ENCODE measurements around the gene ISG20.

The ISG20 gene

DNA sequence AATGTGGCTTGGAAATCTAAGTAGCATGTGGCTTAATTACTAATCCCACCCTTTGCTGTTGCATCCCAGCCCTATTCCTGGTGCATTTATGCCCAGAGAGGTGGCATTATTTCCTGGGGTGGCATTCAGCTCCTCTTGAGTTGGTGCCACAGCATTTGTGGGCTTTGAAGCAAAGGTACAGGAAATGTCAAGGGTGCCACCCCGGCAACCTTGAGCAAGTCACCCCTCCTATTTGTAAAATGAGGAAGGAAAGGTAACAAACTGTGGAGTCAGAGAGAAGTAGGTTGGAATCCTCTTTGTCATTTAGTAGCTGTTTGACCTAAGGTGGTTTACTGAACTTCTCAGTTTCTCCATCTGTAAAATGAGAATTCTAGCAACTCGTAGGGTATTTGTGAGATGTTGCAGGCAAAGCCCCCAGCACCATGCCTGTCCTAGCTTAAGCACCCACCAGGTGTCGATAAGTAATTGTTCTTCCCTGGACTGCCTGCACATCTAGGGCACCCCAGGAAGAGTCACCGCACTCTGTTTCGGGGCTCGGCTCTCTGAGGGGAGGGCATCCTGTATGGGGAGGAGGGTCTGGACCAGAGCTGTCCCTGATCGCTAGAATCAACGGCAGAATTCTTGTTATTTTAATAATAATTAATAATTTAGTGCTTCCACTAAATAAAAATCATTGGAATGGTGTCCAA lies 17.1 kb downstream of the ISG20 start:
- no peak for DNase-seq

DNA sequence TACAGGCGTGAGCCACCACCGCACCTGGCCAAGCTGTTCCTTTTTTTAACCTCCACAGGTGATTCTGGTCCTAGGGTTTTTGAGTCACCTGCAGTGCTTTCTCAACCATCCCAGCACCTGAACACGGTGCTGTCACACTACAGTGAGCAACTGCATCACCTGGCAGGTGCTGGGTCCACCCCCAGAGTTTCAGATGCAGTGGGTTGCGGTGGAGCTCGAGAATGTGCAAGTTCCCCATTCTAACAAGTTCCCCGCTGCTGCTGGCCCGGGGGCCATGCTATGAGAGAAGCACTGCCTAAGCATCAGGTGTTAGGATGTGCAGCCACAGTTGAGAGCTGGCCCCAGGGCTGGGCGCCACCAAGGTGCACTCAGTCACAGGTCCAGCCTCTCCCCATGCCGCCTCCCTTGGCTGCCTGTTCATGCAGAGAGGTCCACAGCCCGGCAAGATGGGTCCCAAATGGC lies 18.0 kb downstream of the ISG20 start:
- DNase-seq = no peak

DNA sequence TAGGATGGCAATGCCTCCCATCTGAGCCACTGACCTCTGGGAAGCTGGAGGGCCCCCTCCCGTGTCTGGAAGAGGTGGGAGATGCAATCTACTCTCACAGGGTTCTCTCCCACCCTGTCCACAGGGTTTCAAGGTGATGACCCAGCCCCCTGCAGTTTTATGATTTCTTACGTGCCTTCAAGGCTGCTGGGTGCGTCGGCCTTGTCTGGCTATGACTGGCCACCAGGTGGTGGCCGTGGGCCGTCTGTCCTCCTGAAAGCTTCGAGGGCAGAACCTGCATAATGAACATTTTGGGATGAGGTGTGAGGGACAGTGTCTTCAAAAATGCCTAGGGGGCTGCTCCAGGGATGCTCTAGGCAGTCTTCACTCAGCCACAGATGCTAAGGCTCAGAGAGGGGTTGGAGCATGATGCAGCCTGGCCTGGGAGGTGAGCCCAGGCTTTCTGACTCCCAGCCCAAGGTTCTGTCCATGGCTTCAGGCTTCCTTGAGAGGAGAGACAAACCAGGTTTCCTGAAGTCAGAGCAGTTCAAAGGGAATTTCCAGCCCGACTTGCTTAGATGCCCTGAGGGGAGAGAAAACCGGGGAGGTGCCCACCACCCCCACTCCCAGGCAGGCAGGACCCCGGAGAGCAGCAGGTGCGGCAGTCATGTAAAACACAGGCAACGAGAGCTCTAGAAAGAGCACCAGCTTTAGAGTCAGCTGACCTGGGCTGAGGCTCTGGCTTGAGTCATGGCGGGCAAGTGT lies 18.7 kb downstream of the ISG20 start:
- no peak for DNase-seq

DNA sequence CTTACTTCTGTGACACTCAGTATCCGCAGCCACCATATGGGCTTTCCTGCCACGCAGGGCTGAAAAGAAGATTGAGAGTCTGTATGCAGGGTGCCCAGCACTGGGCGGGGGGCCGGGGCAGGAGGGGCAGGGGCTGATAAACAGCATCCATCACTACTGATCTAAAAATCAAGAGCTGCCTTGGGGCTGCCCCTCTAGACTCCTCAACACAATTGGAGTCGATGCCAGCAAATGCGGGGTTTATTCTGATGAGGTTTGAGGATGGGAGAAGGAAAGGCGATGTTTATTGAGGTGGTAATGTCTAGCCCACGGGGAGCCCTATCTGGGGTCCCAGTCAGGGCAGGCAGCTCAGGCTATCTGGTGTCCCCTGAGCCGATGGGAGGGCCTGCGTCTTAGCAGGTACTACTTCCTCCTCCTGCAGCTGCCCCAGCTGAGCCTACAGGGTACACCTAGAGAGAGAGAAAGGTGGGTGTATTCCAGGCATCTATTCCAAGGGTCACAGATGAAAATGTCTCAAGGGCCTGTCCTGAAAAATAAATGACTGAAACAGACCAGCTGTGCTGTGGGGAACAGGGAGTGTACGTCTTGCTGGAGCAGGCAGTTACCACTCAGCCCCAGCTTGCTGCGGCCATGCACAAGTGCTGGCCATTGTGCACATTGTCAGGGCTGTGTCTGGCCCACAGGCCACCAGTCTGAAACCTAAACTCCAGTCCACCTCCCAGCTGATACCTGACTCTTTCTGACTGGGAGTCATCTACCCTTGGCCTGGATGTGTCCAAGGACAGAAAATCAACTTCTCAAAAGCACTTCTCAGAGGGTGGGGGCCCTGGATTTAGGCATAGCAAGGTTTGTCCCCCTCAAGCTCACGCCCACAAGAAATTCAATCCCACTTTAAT lies 19.5 kb downstream of the ISG20 start:
- DNase-seq = no peak

DNA sequence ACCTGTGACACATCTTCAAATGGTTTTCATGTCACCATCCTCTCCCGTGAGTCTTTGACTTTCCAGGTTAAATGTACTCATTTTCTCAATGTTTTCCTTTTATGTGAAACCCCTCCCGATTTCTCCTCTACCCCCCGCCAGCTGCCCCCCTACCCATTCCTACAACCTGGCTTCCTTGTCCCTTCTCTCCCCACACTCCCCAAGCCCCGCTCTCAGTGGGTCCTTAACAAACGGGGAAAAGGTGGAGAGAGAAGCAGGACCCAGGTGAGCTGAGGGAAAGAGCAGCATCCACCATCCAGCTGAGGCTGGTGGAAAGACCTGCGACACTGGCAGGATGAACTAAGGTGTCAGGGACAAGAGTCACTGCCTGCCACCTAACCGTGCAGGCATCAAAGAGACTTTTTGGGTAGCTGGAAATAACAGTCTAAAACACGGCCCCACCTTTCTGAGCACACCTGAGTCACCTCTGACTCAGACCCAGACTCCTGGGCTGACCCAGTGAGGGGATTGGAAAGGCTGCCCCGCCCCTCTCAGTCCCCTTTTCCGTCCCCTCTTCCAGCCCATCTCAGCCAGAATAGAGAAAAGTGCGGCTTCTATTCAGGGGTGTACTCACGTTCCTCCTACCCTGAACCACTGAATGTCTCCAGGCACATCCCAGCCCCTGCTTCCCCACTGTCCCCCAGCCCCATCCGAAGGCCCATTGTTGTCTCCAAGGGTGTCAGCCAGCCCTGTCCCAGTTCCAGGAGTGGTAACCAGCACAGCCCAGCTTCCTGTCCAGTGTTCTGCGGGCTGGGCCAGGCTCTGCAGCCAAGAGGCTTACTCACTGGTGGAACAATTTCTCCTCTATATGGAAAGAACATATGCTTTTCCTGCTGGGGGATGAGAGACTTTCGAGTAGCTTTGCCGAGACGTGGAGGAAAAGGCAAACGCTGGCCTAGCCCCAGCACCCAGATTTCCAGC lies 20.4 kb downstream of the ISG20 start:
- no peak for DNase-seq

DNA sequence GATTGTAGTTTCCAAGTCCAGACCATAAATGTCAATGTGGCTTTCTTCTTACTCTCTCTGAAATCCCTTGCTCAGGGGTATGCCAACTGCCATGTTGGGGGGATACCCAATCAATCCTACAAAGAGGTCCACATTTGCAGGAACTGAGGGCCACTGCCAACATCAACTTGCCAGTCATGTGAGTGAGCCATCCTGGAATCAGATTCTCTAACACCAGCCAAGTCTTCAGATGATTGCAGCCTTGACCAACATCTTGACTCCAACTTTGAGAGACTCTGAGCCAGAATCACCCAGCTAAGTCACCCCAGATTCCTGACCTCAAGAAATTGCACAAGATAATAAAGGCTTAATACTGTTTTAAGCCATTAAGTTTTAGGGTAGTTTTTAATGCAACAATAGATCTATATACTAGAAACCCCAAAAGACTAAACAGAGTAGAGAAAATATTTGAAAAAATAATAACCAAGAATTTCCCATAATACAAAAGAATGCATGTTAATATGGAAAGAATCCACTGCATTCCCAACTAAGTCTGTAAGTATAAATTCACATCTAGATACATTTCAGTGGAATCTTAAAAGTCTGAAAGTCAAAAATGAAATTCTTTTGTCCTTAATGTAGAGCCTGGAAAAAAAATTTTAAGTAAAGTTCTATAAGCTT lies 22.4 kb downstream of the ISG20 start:
- DNase-seq = no peak

DNA sequence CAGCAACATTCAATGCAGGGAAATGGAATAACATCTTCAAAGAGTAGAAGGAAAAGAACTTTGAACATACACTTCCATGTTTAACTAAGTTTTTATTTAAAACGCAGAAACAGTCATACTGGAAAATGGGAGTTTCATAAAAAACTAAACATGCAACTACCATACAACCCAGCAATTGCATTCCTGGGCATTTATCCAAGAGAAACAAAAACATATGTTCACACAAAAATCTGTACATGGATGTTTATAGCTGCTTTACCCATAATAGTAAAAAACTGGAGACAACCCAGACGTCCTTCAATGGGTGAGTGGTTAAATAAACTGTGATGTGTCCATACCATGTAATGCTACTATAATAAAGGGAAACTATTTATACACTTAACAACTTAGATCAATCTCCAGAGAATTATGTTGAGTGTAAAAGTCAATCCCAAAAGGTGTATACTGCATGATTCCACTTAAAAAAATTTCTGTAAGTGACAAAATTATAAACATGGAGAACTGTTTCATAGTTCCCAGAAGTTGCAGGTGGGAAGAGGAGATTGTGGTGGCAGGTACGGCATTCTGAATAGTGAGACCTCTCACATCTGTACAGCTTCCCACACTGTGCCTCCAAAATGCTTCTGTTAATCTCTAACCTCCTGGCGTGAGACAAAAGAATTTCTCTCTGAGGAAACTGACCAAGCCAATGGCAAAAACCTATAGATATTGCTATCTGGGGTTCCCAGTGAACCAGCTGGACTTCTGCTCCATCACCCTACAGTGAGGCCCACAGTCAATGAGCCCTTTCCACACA lies 23.1 kb downstream of the ISG20 start:
- no peak for DNase-seq

DNA sequence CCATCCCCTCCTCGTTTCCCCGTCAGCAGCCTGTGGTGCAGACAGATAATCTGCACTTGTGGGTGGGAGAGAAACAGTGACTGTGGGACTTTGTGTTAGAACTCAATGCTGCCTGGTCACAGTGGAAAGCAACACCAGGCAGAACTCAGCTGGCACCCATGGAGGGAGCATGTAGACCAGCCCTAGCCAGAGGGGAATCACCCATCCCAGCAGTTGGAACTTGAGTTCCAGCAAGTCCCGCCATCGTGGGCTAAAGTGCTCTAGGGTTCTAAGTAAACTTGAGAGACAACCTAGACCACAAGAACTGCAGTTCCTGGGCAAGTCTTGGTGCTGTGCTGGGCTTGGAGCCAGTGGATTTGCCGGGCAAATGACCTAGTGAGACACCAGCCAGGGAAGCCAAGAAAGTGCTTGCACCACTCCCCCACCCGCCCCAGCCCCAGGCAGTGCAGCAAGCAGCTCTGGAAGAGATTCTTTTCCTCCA lies 24.4 kb downstream of the ISG20 start:
- DNase-seq = no peak

DNA sequence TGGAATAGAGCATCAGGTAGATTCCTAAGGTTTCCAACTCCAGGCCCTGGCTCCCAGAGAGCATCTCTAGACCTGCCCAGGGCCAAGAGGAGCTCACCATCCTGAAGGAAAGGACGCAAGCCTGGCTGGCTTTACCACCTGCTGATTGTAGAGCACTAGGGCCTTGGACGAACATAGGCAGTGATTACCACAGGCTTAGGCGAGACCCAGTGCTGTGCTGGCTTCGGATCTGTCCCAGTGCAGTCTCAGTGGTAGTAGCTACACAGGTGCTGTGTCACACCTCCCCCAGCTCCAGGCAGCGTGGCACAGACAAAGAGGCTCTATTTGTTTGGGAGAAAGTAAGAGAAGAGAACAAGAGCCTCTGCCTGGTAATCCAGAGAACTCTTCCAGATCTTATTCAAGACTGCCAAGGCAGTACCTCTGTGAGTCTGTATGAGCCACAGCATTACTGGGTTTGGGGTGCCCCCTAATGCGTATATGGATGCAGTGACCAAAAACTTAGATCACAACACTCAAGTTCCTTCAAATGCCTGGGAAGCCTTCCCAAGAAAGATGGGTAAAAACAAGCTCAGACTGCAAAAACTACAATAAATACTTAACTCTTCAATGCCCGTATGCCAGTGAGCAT lies 25.4 kb downstream of the ISG20 start:
- DNase-seq = no peak

DNA sequence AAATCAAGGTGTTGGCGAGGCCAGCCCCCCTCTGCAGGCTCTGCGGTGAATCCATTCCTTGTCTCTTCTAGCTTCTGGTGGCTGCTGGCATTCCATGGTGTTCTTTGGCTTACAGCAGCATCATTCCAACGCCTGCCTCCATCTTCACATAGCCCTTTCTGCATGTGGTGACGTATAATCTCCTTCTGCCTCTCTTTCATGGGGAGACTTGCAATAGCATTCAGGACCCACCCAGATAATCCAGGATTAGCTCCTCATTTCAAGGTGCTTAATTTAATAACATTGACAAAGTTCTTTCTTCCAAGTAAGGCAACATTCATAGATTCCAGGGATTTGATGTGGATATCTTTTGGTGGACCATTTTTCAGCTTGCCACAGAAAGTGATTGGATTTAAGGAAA lies 35.8 kb downstream of the ISG20 start:
- DNase-seq = no peak

DNA sequence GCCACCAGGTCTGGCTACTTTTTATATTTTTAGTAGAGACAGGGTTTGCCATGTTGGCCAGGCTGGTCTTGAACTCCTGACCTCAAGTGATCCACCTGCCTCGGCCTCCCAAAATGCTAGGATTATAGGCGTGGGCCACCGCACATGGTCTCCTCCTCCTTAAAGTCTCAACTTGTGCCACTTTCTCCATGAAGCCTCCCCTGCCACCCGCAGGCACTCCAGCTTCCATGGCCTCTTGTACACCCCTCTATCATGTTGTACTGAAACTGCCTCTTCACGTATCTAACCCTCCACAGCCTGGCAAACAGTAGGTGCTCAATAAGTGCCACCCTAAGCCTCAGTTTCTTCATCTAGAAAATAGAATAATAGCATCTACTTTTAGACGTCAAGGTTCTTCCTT lies 39.9 kb downstream of the ISG20 start:
- no peak for DNase-seq

DNA sequence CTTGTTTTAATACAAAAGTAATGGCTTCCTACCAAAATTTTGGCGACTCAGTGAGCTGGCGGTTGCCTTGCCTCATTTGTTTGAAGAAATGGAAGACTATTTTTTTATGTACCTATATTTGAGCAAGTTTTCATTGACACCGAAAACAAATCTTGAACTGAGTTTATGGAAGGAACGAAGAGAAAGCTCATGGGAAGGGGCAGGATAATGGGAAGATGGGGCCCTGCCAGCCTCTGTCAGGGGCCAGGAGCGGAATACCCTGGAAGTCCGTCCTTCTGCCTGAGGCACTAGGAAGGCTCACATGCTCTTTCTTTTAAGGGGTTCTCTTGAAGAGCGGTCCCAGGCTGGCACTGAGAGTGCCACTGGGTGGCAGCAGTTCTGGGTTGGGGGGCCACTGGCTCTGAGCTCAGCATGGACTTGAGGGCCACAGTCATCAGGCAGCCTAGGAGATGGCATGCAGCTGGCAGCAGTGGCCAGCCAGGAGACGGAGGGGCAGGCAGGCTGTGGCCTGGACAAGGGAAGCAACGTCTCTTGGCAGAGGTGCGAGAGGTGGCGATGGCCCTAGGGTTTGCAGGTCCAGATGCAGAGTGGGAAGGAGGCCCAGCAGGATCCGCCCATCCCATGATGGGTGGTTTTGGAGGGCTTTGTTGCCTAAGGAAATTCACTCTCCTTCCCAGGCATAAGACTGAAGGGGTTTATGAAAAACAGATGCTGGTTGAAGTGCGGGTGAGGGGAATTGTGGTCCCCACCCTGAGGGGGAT lies 41.6 kb downstream of the ISG20 start:
- DNase-seq = no peak

DNA sequence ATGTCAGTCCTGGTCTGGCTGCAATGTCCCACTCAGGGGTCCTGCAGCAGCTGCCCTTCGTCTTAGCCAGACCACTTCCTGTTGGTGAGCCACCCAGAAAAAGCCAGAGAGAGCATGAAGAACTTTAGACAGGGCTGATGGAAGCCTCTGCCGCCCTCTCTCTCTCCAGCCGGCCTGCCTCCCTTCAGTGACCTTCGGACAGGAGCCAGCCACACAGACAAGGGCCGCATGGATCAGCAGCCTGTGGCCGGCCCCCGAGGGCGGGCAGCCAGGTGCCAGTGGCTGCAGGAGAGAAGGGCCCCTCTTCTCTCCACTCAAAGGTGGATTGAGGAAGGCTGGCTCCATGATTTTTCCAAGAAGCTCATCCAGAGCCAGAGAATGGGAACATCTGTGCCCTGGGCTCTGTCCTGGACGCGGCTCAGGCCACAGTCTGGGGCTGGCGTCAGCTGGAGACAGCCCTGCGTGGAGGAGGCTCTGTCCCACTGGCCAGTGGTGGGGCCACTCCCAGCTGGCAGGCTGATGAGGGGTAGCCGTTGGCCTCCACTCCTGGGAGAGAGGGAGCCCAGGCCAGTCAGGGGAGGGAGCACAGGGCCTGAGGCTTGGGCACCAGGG lies 42.9 kb downstream of the ISG20 start:
- no peak for DNase-seq

DNA sequence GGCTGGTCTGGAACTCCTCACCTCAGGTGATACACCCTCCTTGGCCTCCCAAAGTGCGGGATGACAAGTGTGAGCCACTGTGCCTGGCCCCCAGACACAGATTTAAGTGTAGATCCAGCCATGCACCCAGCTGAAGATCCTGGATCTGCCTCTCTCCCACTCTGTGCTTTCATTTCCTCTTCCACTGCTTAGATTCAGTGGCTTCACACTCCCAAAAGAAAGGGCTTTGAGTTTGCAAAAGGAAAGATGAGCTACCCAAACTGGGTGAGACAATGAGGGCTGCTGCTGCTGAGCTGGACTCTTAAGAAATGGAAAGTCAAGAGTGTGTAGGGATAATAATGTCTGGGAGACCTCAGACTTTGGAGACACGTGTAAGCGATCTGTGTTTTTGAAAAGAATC lies 45.5 kb downstream of the ISG20 start:
- DNase-seq = no peak

DNA sequence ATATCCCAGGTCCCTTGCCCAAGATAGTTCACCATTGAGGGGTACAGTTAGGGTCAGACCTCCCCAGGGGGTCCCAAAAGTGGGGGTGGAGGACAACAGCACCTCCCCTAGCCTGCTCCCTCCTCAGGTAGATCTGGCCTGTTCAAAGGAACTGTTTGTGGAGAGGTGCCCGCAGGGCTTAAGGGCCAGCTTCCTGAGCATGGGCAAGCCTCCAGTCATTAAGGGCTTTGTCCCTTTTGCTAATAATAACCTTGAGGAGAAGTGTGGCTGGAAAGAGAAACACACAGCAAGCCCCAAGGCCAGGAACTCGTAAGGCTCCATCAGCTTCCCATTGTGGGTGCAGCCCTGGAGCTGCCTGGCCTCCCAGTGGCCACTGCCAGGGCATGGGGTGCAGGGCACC lies 47.4 kb downstream of the ISG20 start:
- no peak for DNase-seq

DNA sequence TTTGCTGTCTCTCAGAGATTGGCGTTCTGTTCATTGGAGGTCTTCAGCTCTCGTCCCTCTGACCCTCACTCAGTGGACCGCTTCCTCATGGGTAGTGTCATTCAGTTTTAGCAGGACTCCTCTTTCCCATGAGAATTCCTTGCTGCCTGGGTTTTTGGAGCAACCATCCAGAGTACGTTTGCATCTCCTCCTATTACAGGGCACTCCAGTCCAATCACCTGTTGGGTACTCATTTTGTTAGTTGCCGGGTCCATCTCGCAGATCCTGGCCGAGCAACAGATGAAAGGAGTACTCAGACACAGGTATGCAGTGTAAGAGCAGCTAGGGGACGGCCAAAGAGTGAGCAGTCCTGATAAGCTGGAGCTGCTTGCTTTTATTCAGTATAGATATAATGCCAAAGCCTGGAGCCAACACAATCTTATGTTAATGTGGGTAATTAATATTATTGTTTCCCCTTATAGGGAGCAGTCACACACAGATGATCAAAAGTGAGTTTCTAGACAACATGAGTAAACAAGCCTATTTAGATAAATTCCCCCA lies 49.6 kb downstream of the ISG20 start:
- no peak for DNase-seq

DNA sequence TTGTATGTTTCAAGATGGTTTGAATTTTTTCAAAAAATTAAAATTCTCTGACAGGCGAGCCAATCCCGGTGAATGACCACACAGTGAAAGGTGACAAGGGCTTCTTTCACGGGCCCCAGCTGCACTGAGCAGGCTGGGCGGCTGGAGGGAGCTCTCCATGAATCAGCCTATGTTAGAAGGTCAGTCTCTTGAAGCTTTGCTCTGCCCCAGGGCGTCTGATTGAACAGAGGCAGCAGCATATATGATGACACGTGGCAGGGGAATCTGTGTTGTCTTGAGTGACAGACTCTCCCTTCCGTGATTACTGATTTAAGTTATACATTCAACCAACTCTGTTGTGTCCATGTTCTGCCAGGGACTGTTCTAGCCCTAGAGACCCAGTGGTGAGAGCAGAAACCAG lies 51.5 kb downstream of the ISG20 start:
- no peak for DNase-seq

DNA sequence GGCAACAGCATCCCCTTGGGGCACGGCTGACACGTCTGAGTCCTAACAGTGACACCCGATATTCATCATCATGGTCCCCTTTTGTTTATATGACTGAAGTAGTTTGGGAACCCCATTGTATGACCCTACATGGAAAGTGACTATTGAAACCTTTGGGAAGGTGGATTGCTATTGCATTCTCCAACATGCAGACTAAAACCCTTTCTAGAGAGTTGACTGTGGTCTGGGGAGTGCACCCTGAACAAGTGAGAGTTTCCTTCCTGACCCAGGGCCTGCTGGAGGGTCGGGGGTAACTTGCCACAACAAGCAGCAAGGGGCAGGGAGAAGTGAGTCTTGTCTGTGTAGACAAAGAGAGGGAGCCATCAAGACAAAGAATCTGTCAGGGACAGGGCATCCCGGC lies 54.4 kb downstream of the ISG20 start:
- DNase-seq = no peak

DNA sequence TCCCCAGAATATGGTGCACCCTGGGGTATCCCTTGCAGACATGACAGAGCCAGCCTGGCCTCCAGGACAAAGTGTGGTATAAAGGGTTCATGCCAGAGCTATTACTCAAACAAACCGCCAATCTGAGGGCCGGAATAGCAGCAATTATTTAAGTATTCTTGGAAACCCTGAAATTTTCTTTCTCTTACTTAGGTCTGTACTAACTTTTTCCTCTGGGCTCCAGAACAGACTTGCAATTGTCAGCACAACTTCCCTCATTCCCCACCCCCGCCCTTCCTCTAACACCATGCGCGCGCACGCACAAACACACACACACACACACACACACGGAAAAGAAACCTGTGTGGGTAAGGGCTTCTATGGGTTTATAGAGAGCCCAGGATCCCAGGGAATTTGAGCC lies 56.3 kb downstream of the ISG20 start:
- DNase-seq = no peak
